ENCODE data around the gene B3GNT5. TPM values are rescaled to one million over a fixed set of nuclear protein-coding genes. Genes with fewer than 3 reads are reported as not detected.

B3GNT5 gene
- total and polyA plus RNA-seq, 10 of the 15 experiments (the other 5 are each of a cell fraction or from before 2014, with no cell fraction given) = 0.24 to 1.1 (median 0.48) TPM

- peak; percentile 37 for ATAC-seq
- TF ChIP-seq SIN3A (IDR thresholded peaks at IDR 0.05; ENCODE audit: low read depth, low read length) (no peak), LARP7 (IDR thresholded peaks at IDR 0.05) (0 out of 2 replicates have a peak, but pooled peaks have one; percentile 28), STAT3 (IDR thresholded peaks at IDR 0.05; ENCODE audit: low read depth, low read length) (no peak), GATAD2B (conservative IDR thresholded peaks at IDR 0.05; ENCODE audit: low read depth) (peak; percentile 53; the same call in 1 of the 2 replicates), TCF3 (IDR thresholded peaks at IDR 0.05; ENCODE audit: borderline replicate concordance, insufficient read depth, low read depth, low read length) (no peak), SUZ12 (IDR thresholded peaks at IDR 0.05; ENCODE audit: unreplicated experiment) (peak; percentile 96), CREB1 (IDR thresholded peaks at IDR 0.05; ENCODE audit: low read depth) (no peak)
Observed at GRCh38 chr3:183254487-183255347, 1.7 kb downstream of the B3GNT5 start.

More at GRCh38 chr3:183254487-183255347, 1.7 kb downstream of the B3GNT5 start:
- no peak overlapping the region for H3K9ac ChIP-seq (ENCODE audit: control insufficient read depth, insufficient read depth, low read length)
- H3K4me2 ChIP-seq (ENCODE audit: control insufficient read depth, insufficient read depth) = peak overlapping the region; percentile 64; the same call in 1 of the 2 replicates
- WGBS (ENCODE audit: insufficient coverage, insufficient replicate concordance, low lambda C conversion rate, missing lambda C conversion rate) = 30% methylated on average over 29 of the region's 49 CpGs
- DNase-seq (ENCODE audit: low read depth, low spot score) = no peak
- no peak overlapping the region for H2AFZ ChIP-seq (ENCODE audit: control insufficient read depth, low read depth, low read length)
- no peaks in the 10 kb centered on the region for H3K36me3 ChIP-seq (ENCODE audit: control insufficient read depth in 2 of 2, insufficient read depth in 2 of 2, low read length in 1 of 2)
- no peak overlapping the region for H3K27ac ChIP-seq (ENCODE audit: control insufficient read depth, insufficient read depth)
- intact Hi-C loops (cut with micrococcal nuclease; ENCODE audit: unreplicated experiment) = no loop called here
- ChIA-PET POLR2A (no interaction called here), RAD21 (ENCODE audit: unreplicated experiment) (interaction anchor here (0.7 to 2.1 kb wide), 3 partner anchors 31 to 128 kb away, joined by 3 to 9 read pairs (median 3); no protein-coding TSS in a partner anchor), CTCF (interaction anchor here (4.3 kb wide), 1 partner anchor 127 kb away, joined by 19 read pairs; no protein-coding TSS in a partner anchor), SMC1A (ENCODE audit: uncharacterized antibody, unreplicated experiment) (interaction anchor here (0.7 to 2.6 kb wide), 2 partner anchors 30 to 114 kb away, joined by 3 to 10 read pairs; no protein-coding TSS in a partner anchor)
- no peaks in the 10 kb centered on the region for H3K4me1 ChIP-seq (ENCODE audit: control insufficient read depth, insufficient read depth, low read length)
- H3K4me3 ChIP-seq = no peak overlapping the region; the same call in 1 of the 2 replicates
- no TSS peak for BruUV-seq (replicated peaks)
- no peak for FAIRE-seq
- H4K20me1 ChIP-seq (ENCODE audit: control insufficient read depth, insufficient read depth) = 0 out of 2 replicates have a peak, but pooled peaks cover 2% of the 10 kb centered on the region
- peaks cover 9 to 24% of the 10 kb centered on the region in 2 experiments for H3K27me3 ChIP-seq (replicated peaks in 1 of 2; ENCODE audit: control insufficient read depth in 2 of 2, insufficient read depth in 2 of 2, low read length in 1 of 2)
- H3K79me2 ChIP-seq (ENCODE audit: control insufficient read depth, insufficient read depth, low read length) = no peaks in the 10 kb centered on the region
- H3K9me3 ChIP-seq (replicated peaks; ENCODE audit: control insufficient read depth, insufficient read depth, low read length) = no peaks in the 10 kb centered on the region
- in situ Hi-C loops (cut with MboI) = no loop called here
